Measurements from ENCODE around the gene C12orf42. TPM values are rescaled to one million over a fixed set of nuclear protein-coding genes. Genes with fewer than 3 reads are reported as not detected.

The C12orf42 gene
- total and polyA plus RNA-seq, 7 experiments from 2014 or later = 2.6 to 15.4 (median 7.9) TPM

GRCh38 chr12:103515341-103515740 is 19.6 kb upstream of the C12orf42 start:
- H3K9me3 Mint-ChIP-seq = peaks cover 0 to 11% (median 0%) of the 10 kb centered on the region in 11 donors
- H3K27me3 Mint-ChIP-seq = peaks cover 0 to 7% (median 0%) of the 10 kb centered on the region in 5 donors
- intact Hi-C loops (cut with micrococcal nuclease) = loop anchor here in 1 of 2 donors (5.0 kb wide), 1 partner anchor 1448 kb away; no protein-coding TSS in a partner anchor
- H3K9me3 ChIP-seq (ENCODE audit: control insufficient read depth in 2 of 3, low read length in 3 of 3) = no peaks in the 10 kb centered on the region
- no peaks in the 10 kb centered on the region for H3K4me1 Mint-ChIP-seq
- H3K4me3 Mint-ChIP-seq = no peak overlapping the region
- no peaks in the 10 kb centered on the region for H3K36me3 Mint-ChIP-seq
- H3K27me3 ChIP-seq (ENCODE audit: control insufficient read depth in 2 of 2, insufficient read depth in 2 of 2, low read length in 2 of 2) = no peaks in the 10 kb centered on the region
- H3K27ac ChIP-seq (ENCODE audit: low read depth, low read length) = no peak overlapping the region
- no peaks in the 10 kb centered on the region for H3K4me1 ChIP-seq (ENCODE audit: control insufficient read depth in 2 of 2, insufficient read depth in 2 of 2, low read length in 2 of 2)
- DNase-seq (no peak), ATAC-seq (no peak)
- no peak overlapping the region for H3K4me3 ChIP-seq (ENCODE audit: low read length)
- no peak overlapping the region for H3K27ac Mint-ChIP-seq
- POLR2A ChIA-PET = no interaction called here
- CTCF ChIA-PET = no interaction called here
- no peaks in the 10 kb centered on the region for H3K36me3 ChIP-seq (ENCODE audit: control insufficient read depth in 2 of 3, insufficient read depth in 3 of 3, low read length in 3 of 3)

GRCh38 chr12:103513875-103514274 is 18.1 kb upstream of the C12orf42 start:
- H3K9me3 Mint-ChIP-seq = peaks cover 0 to 11% (median 0%) of the 10 kb centered on the region in 11 donors
- no peak overlapping the region for H3K27ac ChIP-seq (ENCODE audit: low read depth, low read length)
- H3K9me3 ChIP-seq (ENCODE audit: control insufficient read depth in 2 of 3, low read length in 3 of 3) = no peaks in the 10 kb centered on the region
- H3K4me3 Mint-ChIP-seq = no peak overlapping the region
- ATAC-seq (no peak), DNase-seq (no peak)
- no peaks in the 10 kb centered on the region for H3K36me3 ChIP-seq (ENCODE audit: control insufficient read depth in 2 of 3, insufficient read depth in 3 of 3, low read length in 3 of 3)
- H3K4me1 ChIP-seq (ENCODE audit: control insufficient read depth in 2 of 2, insufficient read depth in 2 of 2, low read length in 2 of 2) = no peaks in the 10 kb centered on the region
- H3K27me3 ChIP-seq (ENCODE audit: control insufficient read depth in 2 of 2, insufficient read depth in 2 of 2, low read length in 2 of 2) = no peaks in the 10 kb centered on the region
- H3K36me3 Mint-ChIP-seq = no peaks in the 10 kb centered on the region
- H3K27ac Mint-ChIP-seq = no peak overlapping the region
- CTCF ChIA-PET = interaction anchor here (0.7 kb wide), 1 partner anchor 1578 kb away, joined by 7 read pairs; no protein-coding TSS in a partner anchor
- H3K27me3 Mint-ChIP-seq = peaks cover 0 to 4% (median 0%) of the 10 kb centered on the region in 5 donors
- no peak overlapping the region for H3K4me3 ChIP-seq (ENCODE audit: low read length)
- POLR2A ChIA-PET = no interaction called here
- H3K4me1 Mint-ChIP-seq = no peaks in the 10 kb centered on the region
- intact Hi-C loops (cut with micrococcal nuclease) = no loop called here

- POLR2A ChIA-PET = no interaction called here
- no peaks in the 10 kb centered on the region for H3K9me3 Mint-ChIP-seq
- H3K27ac ChIP-seq (ENCODE audit: low read depth, low read length) = no peak overlapping the region
- ATAC-seq (peak; percentile 16), DNase-seq (peak in 1 of 9 donors; percentile 63)
- H3K27me3 ChIP-seq (ENCODE audit: control insufficient read depth in 2 of 2, insufficient read depth in 2 of 2, low read length in 2 of 2) = peaks cover 0 to 4% of the 10 kb centered on the region in 2 donors
- peaks cover 0 to 2% (median 0%) of the 10 kb centered on the region in 5 donors for H3K36me3 Mint-ChIP-seq
- H3K4me1 Mint-ChIP-seq = peaks cover 0 to 27% (median 0%) of the 10 kb centered on the region in 7 donors
- no peak overlapping the region for H3K27ac Mint-ChIP-seq
- intact Hi-C loops (cut with micrococcal nuclease) = loop anchor here in 1 of 2 donors (2.0 kb wide), 1 partner anchor 43 kb away; no protein-coding TSS in a partner anchor
- CTCF ChIA-PET = no interaction called here
- H3K36me3 ChIP-seq (ENCODE audit: control insufficient read depth in 2 of 3, insufficient read depth in 3 of 3, low read length in 3 of 3) = no peaks in the 10 kb centered on the region
- no peaks in the 10 kb centered on the region for H3K9me3 ChIP-seq (ENCODE audit: control insufficient read depth in 2 of 3, low read length in 3 of 3)
- no peak overlapping the region for H3K4me3 ChIP-seq (ENCODE audit: low read length)
- H3K4me3 Mint-ChIP-seq = peak overlapping the region in 1 of 10 donors; percentile 1
- no peaks in the 10 kb centered on the region for H3K4me1 ChIP-seq (ENCODE audit: control insufficient read depth in 2 of 2, insufficient read depth in 2 of 2, low read length in 2 of 2)
- H3K27me3 Mint-ChIP-seq = peaks cover 0 to 12% (median 0%) of the 10 kb centered on the region in 5 donors
These were observed 9.8 kb upstream of the C12orf42 start for GRCh38 chr12:103505371-103506236.

- Histone ChIP-seq H3K27me3 (ENCODE audit: control insufficient read depth in 2 of 2, insufficient read depth in 2 of 2, low read length in 2 of 2) (peaks cover 0 to 4% of the 10 kb centered on the region in 2 donors), H3K4me3 (ENCODE audit: low read length) (no peak overlapping the region), H3K9me3 (ENCODE audit: control insufficient read depth in 2 of 3, low read length in 3 of 3) (no peaks in the 10 kb centered on the region), H3K36me3 (ENCODE audit: control insufficient read depth in 2 of 3, insufficient read depth in 3 of 3, low read length in 3 of 3) (no peaks in the 10 kb centered on the region), H3K27ac (ENCODE audit: low read depth, low read length) (no peak overlapping the region), H3K4me1 (ENCODE audit: control insufficient read depth in 2 of 2, insufficient read depth in 2 of 2, low read length in 2 of 2) (no peaks in the 10 kb centered on the region)
- ATAC-seq (no peak), DNase-seq (no peak)
- intact Hi-C loops (cut with micrococcal nuclease) = loop anchor here (1.0 to 2.0 kb wide), 5 partner anchors 44 to 621 kb away; no protein-coding TSS in a partner anchor
- H3K27ac Mint-ChIP-seq = no peak overlapping the region
- CTCF ChIA-PET = interaction anchor here (0.6 to 1.6 kb wide), 4 partner anchors 36 to 556 kb away, joined by 3 to 5 read pairs (median 4); no protein-coding TSS in a partner anchor
- POLR2A ChIA-PET = no interaction called here
- no peak overlapping the region for H3K4me3 Mint-ChIP-seq
- peaks cover 0 to 11% (median 0%) of the 10 kb centered on the region in 5 donors for H3K27me3 Mint-ChIP-seq
- H3K36me3 Mint-ChIP-seq = peaks cover 0 to 2% (median 0%) of the 10 kb centered on the region in 5 donors
- no peaks in the 10 kb centered on the region for H3K9me3 Mint-ChIP-seq
- H3K4me1 Mint-ChIP-seq = peaks cover 0 to 27% (median 0%) of the 10 kb centered on the region in 7 donors
These were observed 8.8 kb upstream of the C12orf42 start for GRCh38 chr12:103504606-103505005.

- peaks cover 0 to 4% of the 10 kb centered on the region in 2 donors for H3K27me3 ChIP-seq (ENCODE audit: control insufficient read depth in 2 of 2, insufficient read depth in 2 of 2, low read length in 2 of 2)
- Mint-ChIP-seq H3K4me1 (peaks cover 0 to 31% (median 0%) of the 10 kb centered on the region in 7 donors), H3K4me3 (no peak overlapping the region), H3K27ac (peak overlapping the region in 1 of 9 donors; percentile 65), H3K9me3 (no peaks in the 10 kb centered on the region), H3K27me3 (peaks cover 0 to 15% (median 0%) of the 10 kb centered on the region in 5 donors), H3K36me3 (peaks cover 0 to 4% (median 0%) of the 10 kb centered on the region in 5 donors)
- H3K36me3 ChIP-seq (ENCODE audit: control insufficient read depth in 2 of 3, insufficient read depth in 3 of 3, low read length in 3 of 3) = no peaks in the 10 kb centered on the region
- DNase-seq (peak; percentile 25 to 72 (median 54)), ATAC-seq (peak; percentile 85)
- intact Hi-C loops (cut with micrococcal nuclease) = loop anchor here (1.0 to 2.0 kb wide), 5 partner anchors 45 to 621 kb away; no protein-coding TSS in a partner anchor
- no peak overlapping the region for H3K4me3 ChIP-seq (ENCODE audit: low read length)
- H3K9me3 ChIP-seq (ENCODE audit: control insufficient read depth in 2 of 3, low read length in 3 of 3) = no peaks in the 10 kb centered on the region
- POLR2A ChIA-PET = no interaction called here
- H3K27ac ChIP-seq (ENCODE audit: low read depth, low read length) = no peak overlapping the region
- CTCF ChIA-PET = interaction anchor here (0.6 to 1.6 kb wide), 4 partner anchors 35 to 555 kb away, joined by 3 to 5 read pairs (median 4); no protein-coding TSS in a partner anchor
- H3K4me1 ChIP-seq (ENCODE audit: control insufficient read depth in 2 of 2, insufficient read depth in 2 of 2, low read length in 2 of 2) = no peaks in the 10 kb centered on the region
These were observed 8.0 kb upstream of the C12orf42 start for GRCh38 chr12:103503546-103504480.

DNA sequence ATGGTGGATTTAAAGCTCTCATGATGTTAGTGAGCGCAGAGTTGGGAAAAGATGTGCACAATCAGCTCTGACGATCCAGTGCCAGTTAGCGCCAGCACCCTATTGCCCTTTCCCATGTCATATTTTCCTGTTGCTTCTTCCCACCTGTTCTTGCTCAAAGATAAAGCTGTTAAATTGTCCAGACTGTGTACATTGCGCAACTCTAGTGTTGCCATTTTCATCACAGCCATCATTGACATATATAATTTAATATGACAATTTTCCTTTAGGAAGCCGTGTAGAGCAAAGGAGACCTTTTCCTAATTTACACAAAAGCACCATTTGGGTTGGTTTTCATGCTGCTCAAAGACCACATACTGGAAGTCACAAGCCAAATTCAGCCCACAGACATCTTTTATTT is 5.7 kb upstream of the C12orf42 start:
- Histone ChIP-seq H3K4me1 (ENCODE audit: control insufficient read depth in 2 of 2, insufficient read depth in 2 of 2, low read length in 2 of 2) (no peaks in the 10 kb centered on the region), H3K36me3 (ENCODE audit: control insufficient read depth in 2 of 3, insufficient read depth in 3 of 3, low read length in 3 of 3) (no peaks in the 10 kb centered on the region), H3K4me3 (ENCODE audit: low read length) (no peak overlapping the region), H3K9me3 (ENCODE audit: control insufficient read depth in 2 of 3, low read length in 3 of 3) (no peaks in the 10 kb centered on the region), H3K27ac (ENCODE audit: low read depth, low read length) (no peak overlapping the region), H3K27me3 (ENCODE audit: control insufficient read depth in 2 of 2, insufficient read depth in 2 of 2, low read length in 2 of 2) (no peaks in the 10 kb centered on the region)
- ATAC-seq = no peak
- ChIA-PET POLR2A (no interaction called here), CTCF (no interaction called here)
- DNase-seq = no peak
- peaks cover 0 to 4% (median 0%) of the 10 kb centered on the region in 5 donors for H3K36me3 Mint-ChIP-seq
- no peak overlapping the region for H3K4me3 Mint-ChIP-seq
- peaks cover 0 to 6% (median 0%) of the 10 kb centered on the region in 11 donors for H3K9me3 Mint-ChIP-seq
- H3K27me3 Mint-ChIP-seq = peaks cover under 1 to 16% (median 5%) of the 10 kb centered on the region in 5 donors
- H3K27ac Mint-ChIP-seq = peak overlapping the region in 1 of 9 donors; percentile 30
- intact Hi-C loops (cut with micrococcal nuclease) = no loop called here
- H3K4me1 Mint-ChIP-seq = peaks cover 0 to 31% (median under 1%) of the 10 kb centered on the region in 7 donors
